ENCODE measurements around the gene PHACTR4.
"Not testable (repeated sequence)": the region's sequence is repeated elsewhere in the genome, so short reads cannot be mapped to it uniquely, and the experiment has no call there.

The PHACTR4 gene

DNA sequence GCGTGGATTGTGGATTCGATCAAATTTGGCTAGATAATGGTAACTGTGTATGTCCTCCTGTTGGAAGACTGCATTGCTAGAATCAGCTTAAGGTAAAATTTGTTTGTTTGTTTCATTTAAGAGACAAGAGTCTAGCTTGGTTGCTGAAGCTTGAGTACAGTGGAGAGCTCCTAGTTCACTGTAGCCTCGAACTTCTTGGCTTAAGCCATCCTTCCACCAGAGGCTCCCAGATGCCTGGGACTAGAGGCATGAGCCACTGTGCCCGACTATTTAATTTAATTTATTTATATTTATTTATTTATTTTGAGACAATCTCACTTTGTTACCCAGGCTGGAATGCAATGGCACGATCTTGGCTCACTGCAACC, 1.5 kb downstream of the PHACTR4 start:
- no peak for DNase-seq

DNA sequence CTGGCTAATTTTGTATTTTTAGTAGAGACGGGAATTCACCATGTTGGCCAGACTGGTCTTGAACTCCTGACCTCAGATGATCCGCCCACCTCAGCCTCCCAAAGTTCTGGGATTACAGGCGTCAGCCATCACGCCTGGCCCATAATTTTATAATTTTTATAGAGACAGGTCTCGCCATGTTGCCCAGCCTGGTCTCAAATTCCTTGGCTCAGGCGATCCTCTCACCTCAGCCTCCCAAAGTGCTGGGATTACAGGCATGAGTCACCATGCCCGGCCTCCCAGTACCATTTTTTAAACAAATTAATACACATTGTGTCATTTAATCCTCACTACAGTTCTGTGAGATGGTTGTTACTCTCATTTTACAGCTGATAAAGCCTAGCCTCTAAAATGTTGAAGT, 3.9 kb downstream of the PHACTR4 start:
- DNase-seq, result not testable (repeated sequence)

DNA sequence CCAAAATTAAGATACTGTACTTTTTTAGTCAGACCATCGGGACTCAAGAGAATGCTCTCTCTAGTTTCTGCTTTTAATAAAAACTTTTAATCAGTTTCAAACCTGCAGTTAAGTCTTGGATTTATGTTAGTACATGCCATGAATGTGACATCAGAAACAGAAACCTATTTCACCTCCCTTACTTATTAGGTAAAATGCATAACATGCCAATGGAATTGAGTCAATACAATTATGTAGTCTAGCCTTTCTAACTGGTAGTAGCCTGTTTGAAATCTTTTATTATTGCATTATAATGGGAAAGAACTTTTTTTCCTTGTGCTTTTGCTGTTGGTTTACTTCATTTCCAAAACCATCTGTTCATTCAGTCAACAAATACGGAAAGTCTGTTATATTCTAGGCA, 4.8 kb downstream of the PHACTR4 start:
- no peak for DNase-seq

DNA sequence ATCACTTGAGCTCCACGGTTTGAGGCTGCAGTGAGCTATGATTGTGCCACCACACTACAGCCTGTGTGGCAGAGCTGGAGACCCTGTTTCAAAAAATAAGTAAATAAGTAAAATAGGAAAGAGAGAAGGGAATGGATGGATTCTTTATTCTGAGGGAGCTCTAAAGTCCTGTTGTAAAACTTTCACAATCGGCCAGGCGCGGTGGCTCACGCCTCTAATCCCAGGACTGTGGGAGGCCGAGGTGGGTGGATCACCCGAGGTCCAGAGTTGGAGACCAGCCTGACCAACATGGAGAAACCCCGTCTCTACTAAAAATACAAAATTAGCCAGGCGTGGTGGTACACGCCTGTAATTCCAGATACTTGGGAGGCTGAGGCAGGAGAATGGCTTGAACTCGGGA, 6.1 kb downstream of the PHACTR4 start:
- DNase-seq, result not testable (repeated sequence)

DNA sequence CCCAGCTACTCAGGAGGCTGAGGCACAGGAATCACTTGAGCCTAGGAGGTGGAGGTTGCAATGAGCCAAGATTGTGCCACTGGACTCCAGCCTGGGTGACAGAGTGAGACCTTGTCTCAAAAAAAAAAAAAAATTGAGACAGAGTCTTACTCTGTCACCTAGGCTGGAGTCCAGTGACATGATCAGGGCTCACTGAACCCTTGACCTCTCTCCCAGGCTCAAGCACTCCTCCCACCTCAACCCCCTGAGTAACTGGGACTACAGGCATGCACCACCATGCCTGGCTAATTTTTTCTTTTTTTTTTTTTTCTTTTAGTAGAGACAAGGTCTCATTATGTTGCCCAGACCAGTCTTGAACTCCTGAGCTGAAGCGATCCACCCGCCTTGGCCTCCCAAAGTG, 6.7 kb downstream of the PHACTR4 start:
- DNase-seq, result not testable (repeated sequence)

DNA sequence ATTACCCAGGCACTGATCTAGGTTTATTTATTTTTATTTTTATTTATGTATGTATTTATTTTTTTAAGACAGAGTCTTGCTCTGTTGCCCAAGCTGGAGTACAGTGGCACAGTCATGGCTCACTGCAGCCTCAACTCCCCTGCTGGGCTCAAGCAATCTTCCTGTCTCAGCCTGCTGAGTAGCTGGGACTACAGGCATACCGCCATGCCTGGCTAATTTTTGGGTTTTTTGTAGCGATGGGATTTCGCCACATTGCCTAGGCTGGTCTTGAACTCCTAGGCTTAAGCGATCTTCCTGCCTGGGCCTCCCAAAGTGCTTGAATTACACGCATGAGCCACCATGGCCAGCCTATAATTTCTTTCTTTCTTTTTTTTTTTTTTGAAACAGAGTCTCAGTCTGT, 9.4 kb downstream of the PHACTR4 start:
- no peak for DNase-seq

DNA sequence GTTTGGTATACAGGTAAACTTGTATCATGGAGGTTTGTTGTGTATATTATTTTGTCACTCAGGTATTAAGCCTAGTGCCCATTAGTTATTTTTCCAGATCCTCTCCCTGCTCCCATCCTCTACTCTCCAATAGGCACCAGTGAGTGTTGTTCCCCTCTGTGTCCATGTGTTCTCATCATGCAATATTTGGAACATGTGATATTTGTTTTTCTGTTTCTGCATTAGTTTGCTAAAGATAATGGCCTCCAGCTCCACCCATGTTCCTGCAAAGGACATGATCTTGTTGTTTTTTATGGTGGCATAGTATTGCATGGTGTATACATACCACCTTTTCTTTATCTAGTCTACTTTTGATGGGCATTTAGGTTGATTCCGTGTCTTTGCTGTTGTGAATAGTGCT, 10.9 kb downstream of the PHACTR4 start:
- no peak for DNase-seq

DNA sequence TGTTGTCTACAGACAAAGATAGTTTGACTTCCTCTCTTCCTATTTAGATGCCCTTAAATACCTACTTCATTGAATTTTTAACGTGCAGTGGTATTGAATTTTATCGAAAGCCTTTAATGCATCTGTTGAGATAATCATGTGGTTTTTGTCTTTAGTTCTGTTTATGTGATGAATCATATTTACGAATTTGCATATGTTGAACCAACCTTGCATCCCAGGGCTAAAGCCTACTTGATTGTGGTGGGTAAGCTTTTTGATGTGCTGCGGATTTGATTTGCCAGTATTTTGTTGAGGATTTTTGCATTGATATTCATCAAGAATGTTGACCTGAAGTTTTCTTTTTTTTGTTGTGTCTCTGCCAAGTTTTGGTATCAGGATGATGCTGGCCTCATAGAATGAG, 14.2 kb downstream of the PHACTR4 start:
- DNase-seq, result not testable (repeated sequence)

DNA sequence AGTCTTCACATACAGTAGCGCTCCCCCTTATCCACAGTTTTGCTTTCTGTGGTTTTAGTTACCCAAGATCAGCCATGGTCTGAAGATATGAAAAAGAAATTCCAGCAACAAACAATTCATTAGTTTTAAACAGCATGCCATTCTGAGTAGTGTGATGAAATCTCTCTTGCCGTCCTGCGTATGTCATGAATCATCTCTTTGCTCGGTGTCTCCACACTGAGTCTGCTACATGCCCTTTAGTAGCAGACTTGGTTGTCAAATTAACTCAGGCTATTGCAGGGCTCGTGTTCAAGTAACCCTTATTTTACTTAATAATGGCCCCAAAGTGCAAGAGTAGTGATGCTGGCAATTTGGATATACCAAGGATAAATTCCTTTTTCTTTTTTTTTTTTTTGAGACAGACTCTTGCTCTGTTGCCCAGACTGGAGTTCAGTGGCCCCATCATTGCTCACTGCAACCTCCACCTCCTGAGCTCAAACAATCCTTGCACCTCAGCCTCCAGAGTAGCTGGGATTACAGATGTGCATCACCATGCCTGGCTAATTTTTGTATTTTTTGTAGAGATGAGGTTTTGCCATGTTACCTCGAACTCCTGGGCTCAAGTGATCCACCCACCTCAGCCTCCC, 22.6 kb downstream of the PHACTR4 start:
- DNase-seq, result no peak

DNA sequence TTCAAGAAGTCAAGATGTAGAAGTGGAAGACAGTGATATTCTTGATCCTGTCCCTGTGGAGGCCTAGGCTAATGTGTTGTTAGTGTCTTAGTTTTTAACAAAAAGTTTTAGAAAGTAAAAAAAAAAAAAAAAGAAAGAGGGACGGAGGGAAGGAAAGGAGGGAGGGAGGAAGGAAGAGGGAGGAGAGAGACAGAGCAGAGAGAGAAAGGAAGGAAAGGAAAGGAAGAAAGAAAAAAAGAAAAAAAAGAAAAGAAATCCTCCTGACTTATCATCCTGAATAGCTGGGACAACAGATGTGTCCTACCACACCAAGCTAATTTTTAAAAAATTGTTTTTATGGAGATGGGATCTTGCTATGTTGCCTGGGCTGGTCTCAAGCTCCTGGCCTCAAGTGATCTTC, 24.6 kb downstream of the PHACTR4 start:
- no peak for DNase-seq

DNA sequence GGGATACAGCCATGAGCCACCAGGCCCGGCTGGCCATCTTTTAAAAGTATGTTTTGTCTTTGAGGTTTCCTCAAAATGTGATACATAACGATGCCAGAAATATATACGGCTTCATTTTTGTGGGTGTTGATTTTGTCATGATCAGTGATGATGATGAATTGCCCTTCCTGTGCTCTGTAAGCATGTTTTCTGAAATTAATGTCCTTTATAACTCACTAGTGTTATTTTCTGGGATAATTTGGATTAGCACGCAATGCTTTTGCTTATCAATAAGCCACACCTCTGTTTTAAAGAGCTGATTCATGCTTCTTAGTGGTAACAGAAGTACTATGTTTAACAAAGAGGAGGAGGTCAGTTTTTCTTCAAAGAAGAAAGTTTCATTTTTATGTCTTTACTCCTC, 25.6 kb downstream of the PHACTR4 start:
- DNase-seq, result no peak

DNA sequence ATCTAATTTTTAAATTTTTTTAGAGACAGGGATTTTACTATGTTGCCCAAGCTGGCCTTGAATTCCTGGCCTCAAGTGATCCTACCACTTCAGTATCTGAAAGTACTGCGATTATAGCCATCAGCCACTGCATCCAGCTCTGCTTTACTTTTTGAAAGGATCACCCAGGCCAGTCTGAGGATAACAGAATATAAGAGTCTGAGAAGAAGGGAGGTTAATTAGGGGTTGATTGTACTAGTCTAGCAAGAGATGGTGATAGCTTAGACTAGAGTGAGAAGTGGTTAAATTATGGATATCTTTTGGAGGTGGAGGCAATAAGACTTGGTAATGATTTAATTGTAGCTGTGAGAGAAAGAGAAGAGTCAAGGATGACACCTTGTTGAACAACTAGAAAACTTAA, 32.2 kb downstream of the PHACTR4 start:
- no peak for DNase-seq

DNA sequence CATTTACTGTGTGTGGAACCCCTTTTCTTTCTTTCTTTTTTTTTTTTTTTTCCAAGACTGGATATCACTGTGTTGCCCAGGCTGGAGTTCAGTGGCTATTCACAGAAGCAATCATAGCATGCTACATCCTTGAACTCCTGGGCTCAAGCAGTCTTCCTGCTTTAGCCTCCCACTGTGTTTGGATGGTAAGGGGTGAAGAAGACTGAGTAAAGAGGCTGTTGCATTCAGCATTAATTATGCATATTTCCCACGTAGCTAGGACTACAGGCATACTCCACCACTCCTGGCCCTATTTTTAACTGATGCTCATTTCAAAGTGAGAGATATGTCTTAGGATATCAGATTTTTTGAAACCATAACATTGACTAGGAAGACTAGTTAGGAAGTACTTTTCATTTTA, 39.5 kb downstream of the PHACTR4 start:
- DNase-seq, result no peak

DNA sequence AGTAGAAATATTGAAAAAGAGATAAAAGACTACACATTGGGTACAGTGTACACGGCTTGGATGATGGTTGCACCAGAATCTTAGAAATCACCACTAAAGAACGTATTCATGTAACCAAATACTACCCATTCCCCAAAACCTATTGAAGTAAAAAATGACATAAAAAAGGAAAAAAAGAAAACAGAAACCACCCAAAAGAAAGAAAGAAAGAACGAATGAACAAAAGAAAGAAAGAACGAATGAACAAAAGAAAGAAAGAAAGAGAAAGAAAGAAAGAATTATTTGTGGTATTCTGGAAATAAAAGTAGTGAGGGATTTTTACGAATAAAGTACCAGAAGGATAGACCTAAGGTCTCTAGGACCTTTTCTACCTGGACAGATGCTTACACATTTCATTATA, 42.1 kb downstream of the PHACTR4 start:
- DNase-seq, result no peak

DNA sequence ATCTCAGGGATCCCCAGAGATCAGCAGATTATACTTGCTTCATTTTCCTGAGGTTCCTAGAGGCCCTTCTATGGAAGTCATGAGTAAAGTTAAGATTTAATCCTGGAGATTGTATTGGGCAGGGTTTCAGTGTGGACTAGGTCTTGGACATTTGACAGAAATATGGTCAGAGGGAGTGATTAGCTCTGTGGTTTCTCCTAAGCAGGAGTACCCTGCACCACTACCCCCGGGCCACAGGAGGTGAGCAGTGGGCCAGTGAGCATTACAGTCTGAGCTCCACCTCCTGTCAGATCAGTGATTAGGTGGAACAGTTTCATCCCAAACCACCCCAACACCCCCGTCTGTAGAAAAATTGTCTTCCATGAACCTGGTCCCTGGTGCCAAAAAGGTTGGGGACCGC, 43.2 kb downstream of the PHACTR4 start:
- DNase-seq, result no peak

DNA sequence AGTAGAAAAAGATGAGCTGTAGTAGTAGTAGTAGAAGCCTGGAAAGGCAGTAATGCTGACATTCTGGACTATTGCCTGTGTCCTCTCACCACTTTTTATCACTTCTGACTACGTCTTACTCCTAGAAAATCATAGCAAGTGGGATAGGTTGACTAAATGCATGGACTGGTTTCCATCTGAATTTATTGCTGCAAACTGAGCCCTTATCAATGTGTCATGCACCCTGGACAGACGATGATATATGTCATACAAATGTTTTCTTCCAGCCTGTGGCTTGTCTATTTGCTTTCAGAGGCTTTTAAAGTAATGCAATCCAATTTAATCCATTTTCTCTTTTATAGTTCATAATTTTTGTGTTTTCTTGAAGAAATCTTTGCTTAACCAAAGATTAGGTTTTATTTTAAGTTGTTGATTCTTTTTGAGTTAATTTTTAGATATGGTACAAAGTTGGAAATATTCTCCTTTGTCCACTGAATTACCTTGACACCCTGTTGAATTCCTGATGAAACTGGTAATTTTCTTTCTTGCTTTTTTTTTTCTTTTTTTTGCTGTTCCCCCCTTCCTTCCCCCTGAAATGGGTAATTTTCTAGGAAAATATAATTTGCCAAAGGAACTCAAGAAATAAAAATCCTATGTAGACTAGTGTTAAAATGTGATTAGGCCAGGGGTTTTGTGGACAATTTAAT, 47.1 kb downstream of the PHACTR4 start:
- no peak for DNase-seq

DNA sequence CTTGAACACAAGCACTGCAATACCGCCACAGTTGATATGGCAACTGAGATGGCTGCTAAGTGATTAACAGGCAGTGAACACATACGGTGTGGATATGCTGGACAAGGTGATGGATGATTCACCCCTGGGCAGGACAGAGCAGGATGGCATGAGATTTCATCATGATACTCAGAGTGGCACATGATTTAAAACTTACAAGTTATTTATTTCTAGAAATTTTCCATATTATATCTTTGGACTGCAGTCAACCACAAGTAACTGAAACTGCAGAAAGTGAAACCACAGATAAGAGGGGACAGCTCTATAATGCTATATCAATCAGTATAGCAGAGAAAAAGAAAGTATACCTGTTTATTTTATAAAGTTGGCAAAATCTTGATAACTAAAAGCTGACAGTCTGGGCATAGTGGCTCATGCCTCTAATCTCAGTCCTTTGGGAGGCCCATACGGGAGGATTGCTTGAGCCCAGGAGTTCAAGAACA, 47.9 kb downstream of the PHACTR4 start:
- no peak for DNase-seq

DNA sequence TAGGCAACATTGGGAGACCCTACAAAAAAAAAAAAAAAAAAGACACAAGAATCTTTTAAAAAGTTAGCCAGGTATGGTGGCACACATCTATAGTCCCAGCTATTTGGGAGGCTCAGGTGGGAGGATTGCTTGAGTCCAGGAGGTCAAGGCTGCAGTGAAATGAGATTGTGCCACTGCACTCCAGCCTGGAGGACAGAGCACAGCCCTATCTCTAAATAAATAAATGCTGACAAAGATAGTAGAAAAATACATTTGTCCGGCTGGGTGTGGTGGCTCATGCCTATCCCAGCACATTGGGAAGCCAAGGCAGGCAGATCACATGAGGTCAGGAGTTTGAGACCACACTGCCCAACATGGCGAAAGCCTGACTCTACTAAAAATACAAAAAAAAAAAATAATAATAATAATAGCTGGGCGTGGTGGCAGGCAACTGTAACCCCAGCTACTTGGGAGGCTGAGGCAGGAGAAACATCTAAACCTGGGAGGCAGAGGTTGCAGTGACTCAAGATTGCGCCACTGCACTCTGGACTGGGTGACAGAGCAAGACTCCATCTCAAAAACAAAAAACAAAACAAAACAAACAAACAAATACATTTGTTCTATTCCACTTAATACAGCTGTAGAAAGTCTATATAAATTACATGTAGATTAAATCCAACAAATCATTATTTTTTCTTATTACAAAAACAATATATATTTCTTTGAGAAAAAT, 48.5 kb downstream of the PHACTR4 start:
- no peak for DNase-seq

DNA sequence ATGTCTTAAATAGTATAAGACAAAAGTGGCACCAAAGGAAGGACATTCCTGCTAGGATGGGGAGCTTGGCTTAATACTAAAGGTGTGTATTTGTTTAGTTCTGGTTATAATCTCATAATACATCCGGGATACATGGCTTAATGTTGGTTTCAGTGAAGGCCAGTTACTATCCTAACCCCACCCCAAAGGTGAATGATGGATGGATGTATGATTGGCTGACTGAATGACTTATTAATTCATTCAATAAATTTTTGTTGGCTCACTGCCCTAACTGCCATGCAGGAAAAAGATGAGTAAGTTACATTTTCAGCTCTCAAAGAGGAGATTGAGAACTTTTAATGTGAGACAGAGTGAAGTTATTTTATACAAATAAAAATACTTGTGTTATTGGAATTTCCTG, 52.2 kb downstream of the PHACTR4 start:
- DNase-seq, result no peak

DNA sequence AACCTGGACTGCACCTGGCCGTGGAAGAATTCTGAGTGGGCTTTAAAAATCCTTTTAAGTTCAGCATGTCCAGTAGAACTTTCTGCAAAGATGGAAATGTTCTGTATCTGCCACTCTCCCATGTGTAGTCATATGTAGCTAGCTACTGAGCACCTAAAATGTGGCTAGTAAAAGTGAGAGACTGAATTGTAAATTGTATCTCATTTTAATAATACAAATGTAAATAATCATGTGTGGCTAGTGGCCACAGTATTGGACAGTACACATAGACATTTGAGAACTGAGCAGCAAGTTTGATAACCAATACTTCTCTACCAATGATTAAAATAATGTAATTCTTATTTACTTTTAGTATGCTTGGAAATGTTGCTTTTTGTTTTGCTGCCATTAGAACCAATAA, 57.3 kb downstream of the PHACTR4 start:
- DNase-seq, result no peak

DNA sequence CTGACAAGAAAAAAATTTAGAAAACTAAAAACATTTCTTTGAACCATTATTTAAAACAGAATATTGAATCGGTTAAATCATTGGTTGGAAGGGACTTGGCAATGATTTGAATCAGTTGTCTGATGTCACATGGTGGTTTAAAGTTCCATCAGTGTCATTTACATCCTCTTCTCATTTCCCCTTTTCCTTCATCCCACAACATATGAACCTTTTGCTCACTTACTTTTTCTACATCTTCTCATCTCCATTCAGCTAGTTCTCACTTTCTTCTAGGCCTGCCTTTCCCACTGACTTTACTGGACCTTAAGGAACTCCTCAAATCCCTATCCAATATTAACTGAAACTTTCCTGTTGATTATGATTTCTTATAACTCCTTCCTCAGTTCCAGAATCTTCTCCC, 58.5 kb downstream of the PHACTR4 start:
- no peak for DNase-seq

DNA sequence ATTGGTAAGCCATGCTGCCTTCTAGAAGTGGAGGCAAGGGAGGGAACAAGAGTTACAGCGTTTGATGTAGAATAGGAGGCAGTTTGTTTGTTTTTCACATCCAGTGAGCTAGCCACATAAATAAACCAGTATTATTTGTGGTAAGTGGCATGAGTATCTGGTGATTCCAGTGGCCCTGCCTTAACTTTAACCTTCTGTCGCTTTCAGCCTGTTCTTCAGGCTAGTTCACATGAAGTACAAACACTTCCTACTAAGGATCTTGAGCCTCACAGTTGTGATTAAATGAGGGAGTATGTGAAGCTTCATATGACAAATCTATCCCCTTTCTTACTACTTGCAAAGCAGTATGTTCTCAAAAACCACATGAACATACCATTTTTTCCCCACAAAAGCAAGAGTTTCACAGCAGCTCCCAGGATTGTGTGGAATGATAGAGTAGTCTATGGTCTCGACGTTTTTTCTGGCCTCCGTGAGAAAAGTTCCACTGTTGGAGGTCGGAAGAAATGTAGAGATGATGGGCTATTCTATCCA, 59.5 kb downstream of the PHACTR4 start:
- no peak for DNase-seq

DNA sequence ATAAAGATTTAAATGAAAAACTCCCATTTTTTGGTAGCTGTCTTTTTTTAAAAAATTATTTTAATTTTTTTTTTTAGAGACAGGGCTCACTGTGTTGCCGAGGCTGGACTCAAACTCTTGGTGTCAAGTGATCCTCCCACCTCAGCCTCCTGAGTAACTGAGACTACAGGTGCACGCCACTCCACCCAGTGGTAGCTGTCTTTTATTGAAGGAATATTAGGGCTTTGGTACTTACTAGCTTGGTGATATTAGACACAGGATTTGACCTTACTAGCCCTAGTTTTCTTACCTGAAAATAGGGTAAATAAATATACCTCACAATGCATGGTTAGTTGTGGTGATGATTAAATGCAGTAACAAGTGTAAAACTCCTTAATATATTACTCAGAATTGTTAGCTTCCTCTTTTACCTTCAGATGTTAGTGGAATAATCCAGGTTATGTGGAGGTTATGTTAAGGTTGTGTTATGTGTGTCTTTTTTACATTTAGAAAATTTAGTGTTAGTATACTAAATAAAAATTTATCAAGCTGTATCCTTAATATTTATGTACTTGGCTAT, 66.8 kb downstream of the PHACTR4 start:
- DNase-seq, result no peak
